DND-41 (cell line): ENCODE results near the gene SLC39A11.

Experiments used
- ATAC-seq: fragments of 200-7000 bp; cut with Tn5 transposase; 3 replicates; pipeline ENCODE4 v1.9.1; 2021; ENCODE audit warnings: low read depth; ENCODE audit not compliant: insufficient read depth
- DNase-seq: peaks from one replicate; pipeline ENCODE4 v3.0.0-alpha.2; 2020
- H2AFZ ChIP-seq: 2 replicates; pipeline ENCODE4 v1.6.0; 2012; ENCODE audit warnings: low read depth, low read length
- H3K27ac ChIP-seq: 2 replicates; pipeline ENCODE4 v1.5.1; 2012; ENCODE audit warnings: low read length, inconsistent platforms
- H3K27me3 ChIP-seq: fragments of 200-600 bp; sonication (generic); 2 replicates; pipeline ENCODE4 v1.6.0; 2012; ENCODE audit warnings: low read length, mild to moderate bottlenecking, inconsistent platforms; ENCODE audit not compliant: insufficient read depth, poor library complexity
- H3K36me3 ChIP-seq: 2 replicates; pipeline ENCODE4 v1.5.1; 2012; ENCODE audit warnings: low read length, inconsistent platforms; ENCODE audit not compliant: insufficient read depth
- H3K4me1 ChIP-seq: 2 replicates; pipeline ENCODE4 v1.5.1; 2012; ENCODE audit warnings: mild to moderate bottlenecking, low read length; ENCODE audit not compliant: insufficient read depth
- H3K4me2 ChIP-seq: 2 replicates; pipeline ENCODE4 v1.6.0; 2012; ENCODE audit warnings: mild to moderate bottlenecking, moderate library complexity, low read length, inconsistent platforms; ENCODE audit not compliant: insufficient read depth
- H3K4me3 ChIP-seq, 2 experiments: fragments of 200-600 bp in 1 of 2; shearing (Covaris generic) in 1 of 2; 2 replicates each; pipeline ENCODE4 v1.5.1; 2012 to 2016; ENCODE audit warnings: inconsistent platforms in 2 of 2, low read length in 2 of 2, mild to moderate bottlenecking in 2 of 2, low read depth in 1 of 2, moderate library complexity in 1 of 2
- H3K79me2 ChIP-seq: 2 replicates; pipeline ENCODE4 v1.6.0; 2012; ENCODE audit warnings: low read length, inconsistent platforms; ENCODE audit not compliant: insufficient read depth
- H3K9ac ChIP-seq: 2 replicates; pipeline ENCODE4 v1.6.0; 2012; ENCODE audit warnings: low read depth, mild to moderate bottlenecking, inconsistent platforms, low read length, moderate library complexity
- H3K9me3 ChIP-seq: 2 replicates; pipeline ENCODE4 v1.5.1; 2012; ENCODE audit warnings: low read length, moderate library complexity, mild to moderate bottlenecking, inconsistent platforms; ENCODE audit not compliant: insufficient read depth, severe bottlenecking
- H4K20me1 ChIP-seq: 2 replicates; pipeline ENCODE4 v1.6.0; 2012; ENCODE audit warnings: low read length; ENCODE audit not compliant: insufficient read depth
- EZH2 ChIP-seq: IDR thresholded peaks from 3 replicates; pipeline ENCODE4 v1.6.1; 2012; ENCODE audit warnings: borderline replicate concordance, low read depth, mild to moderate bottlenecking, moderate library complexity, low read length, inconsistent platforms; ENCODE audit not compliant: severe bottlenecking
- TF ChIP-seq, protein P1 (sequence below): IDR thresholded peaks from 2 replicates; pipeline ENCODE4 v1.5.1; 2012; ENCODE audit warnings: borderline replicate concordance, low read length, moderate library complexity, mild to moderate bottlenecking; ENCODE audit not compliant: poor library complexity, severe bottlenecking; ENCODE audit errors: extremely low read depth

The SLC39A11 gene

DNA sequence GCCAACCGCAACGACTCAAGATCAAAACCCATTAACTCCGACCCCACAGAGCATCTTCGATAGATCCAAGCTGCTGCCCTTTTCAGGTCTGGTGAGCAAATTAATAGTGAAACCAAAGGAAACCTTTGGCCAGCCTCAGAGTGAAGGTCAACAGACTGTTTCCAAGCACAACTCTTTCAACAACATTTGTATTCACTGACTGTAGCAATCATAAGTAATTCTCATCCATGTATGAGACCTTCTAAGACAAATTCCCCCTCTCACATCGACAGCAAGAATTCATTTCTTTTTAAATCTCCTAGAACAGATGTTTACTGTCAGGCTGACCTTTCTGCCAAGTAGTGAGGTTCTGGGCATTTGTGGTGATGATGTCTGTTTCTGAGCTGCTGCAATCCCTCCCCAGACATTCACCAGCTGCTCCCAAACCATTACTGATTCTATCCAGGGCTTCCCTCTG is 64.2 kb downstream of the SLC39A11 start:
- Histone ChIP-seq H2AFZ (no peak overlapping the region), H3K4me2 (no peak overlapping the region), H3K9me3 (no peaks in the 10 kb centered on the region), H3K4me3 (no peak overlapping the region), H4K20me1 (peaks cover 6% of the 10 kb centered on the region; the same call in 1 of the 2 replicates), H3K79me2 (no peaks in the 10 kb centered on the region), H3K27ac (no peak overlapping the region), H3K4me1 (no peaks in the 10 kb centered on the region), H3K9ac (no peak overlapping the region), H3K36me3 (peaks cover 8% of the 10 kb centered on the region; the same call in 1 of the 2 replicates), H3K27me3 (no peaks in the 10 kb centered on the region)
- ATAC-seq (no peak), DNase-seq (no peak)
- TF ChIP-seq, protein P1, sequence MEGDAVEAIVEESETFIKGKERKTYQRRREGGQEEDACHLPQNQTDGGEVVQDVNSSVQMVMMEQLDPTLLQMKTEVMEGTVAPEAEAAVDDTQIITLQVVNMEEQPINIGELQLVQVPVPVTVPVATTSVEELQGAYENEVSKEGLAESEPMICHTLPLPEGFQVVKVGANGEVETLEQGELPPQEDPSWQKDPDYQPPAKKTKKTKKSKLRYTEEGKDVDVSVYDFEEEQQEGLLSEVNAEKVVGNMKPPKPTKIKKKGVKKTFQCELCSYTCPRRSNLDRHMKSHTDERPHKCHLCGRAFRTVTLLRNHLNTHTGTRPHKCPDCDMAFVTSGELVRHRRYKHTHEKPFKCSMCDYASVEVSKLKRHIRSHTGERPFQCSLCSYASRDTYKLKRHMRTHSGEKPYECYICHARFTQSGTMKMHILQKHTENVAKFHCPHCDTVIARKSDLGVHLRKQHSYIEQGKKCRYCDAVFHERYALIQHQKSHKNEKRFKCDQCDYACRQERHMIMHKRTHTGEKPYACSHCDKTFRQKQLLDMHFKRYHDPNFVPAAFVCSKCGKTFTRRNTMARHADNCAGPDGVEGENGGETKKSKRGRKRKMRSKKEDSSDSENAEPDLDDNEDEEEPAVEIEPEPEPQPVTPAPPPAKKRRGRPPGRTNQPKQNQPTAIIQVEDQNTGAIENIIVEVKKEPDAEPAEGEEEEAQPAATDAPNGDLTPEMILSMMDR = no peak
- no peak for TF ChIP-seq EZH2

DNA sequence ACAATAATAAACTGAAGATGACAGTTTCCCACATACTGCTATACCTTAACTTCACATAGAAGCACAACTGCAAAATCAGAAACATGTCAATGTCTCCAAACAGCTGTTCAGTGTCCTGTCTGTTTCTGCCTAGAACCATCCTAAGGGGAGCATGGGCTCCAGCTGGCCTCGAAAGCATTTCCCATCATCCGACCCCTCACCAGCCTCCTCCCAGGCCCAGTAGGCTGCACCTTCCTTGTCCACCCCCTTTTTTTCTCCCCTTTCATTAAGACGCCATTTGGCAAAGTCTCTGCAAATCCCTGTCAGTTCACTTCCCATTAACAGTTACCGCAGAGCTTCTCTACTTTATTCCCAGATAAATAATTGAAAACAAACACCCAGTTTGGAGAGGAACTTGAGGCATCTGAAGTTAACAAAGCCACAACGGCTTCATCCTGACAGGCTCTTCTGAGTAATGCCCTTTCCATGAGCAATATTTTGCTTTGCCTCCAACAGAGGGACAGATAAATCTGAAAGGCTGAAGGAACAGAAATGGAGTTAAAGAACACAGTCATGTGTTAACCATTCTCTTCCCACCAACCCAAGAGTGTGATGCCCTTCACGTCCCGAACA is 65.3 kb downstream of the SLC39A11 start:
- Histone ChIP-seq H3K9ac (no peak overlapping the region), H2AFZ (no peak overlapping the region), H3K27me3 (no peaks in the 10 kb centered on the region), H4K20me1 (peaks cover 6% of the 10 kb centered on the region; the same call in 1 of the 2 replicates), H3K9me3 (no peaks in the 10 kb centered on the region), H3K27ac (no peak overlapping the region), H3K79me2 (no peaks in the 10 kb centered on the region), H3K36me3 (peaks cover 8% of the 10 kb centered on the region; the same call in 1 of the 2 replicates), H3K4me2 (no peak overlapping the region), H3K4me3 (no peak overlapping the region), H3K4me1 (no peaks in the 10 kb centered on the region)
- ATAC-seq = no peak
- no peak for DNase-seq
- TF ChIP-seq, protein P1 = no peak
- no peak for TF ChIP-seq EZH2

DNA sequence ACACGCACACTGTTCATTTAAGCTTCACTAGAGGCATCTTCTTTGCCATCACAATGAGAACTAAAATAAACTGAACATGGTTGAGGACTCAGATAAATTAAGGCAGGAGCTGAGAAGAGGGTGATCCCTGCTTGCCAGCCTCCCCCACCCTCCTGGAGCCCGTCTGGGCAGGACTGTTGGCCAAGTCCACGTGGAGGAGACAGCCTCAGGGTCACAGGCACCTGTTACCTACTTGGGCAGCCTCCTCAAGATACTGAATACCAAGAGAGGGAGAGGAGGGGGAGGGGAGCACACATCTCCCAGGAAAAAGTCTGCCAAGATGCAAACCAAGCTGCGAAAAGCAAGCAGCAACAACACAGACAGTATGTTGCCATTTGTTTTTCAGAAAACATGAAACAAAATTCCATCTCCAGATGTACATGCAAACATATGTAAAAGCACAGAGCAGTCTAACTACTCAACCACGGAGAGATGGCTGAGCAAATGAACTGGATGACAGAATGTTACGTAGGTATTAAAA is 67.4 kb downstream of the SLC39A11 start:
- Histone ChIP-seq H3K27ac (no peak overlapping the region), H3K9ac (no peak overlapping the region), H3K9me3 (peaks cover 4% of the 10 kb centered on the region), H3K36me3 (peaks cover 2% of the 10 kb centered on the region; the same call in 1 of the 2 replicates), H3K79me2 (no peaks in the 10 kb centered on the region), H2AFZ (no peak overlapping the region), H3K4me2 (no peak overlapping the region), H4K20me1 (peaks cover 6% of the 10 kb centered on the region; the same call in 1 of the 2 replicates), H3K4me3 (no peak overlapping the region), H3K4me1 (no peaks in the 10 kb centered on the region), H3K27me3 (no peaks in the 10 kb centered on the region)
- TF ChIP-seq, protein P1 = no peak
- no peak for TF ChIP-seq EZH2
- no peak for ATAC-seq
- no peak for DNase-seq
